Measurements from ENCODE around the gene THOC3. TPM values are rescaled to one million over a fixed set of nuclear protein-coding genes. Genes with fewer than 3 reads are reported as not detected.

Gene THOC3
- total RNA-seq, 2 experiments from 2014 or later, result 25.5 to 32.0 TPM

Other genes with a start within 250 kb of the THOC3 start
- gene CPLX2, start 96.7 kb downstream of the THOC3 start, total RNA-seq, result not detected